Gastrocnemius medialis (tissue), 4 donors: ENCODE measurements around the gene SUSD1. TPM values are rescaled to one million over a fixed set of nuclear protein-coding genes. Genes with fewer than 3 reads are reported as not detected.
A peak's percentile ranks its signal among the peaks of the same experiment; 100 is the strongest.

Source experiments
- ATAC-seq, 2 donors: fragments of 150-250 bp; one replicate each; pipeline ENCODE4 v1.9.1; 2016
- DNase-seq, 2 donors: peaks; one replicate each; pipeline ENCODE4 v3.0.0-alpha.2; 2019
- H3K27ac ChIP-seq, 4 donors: fragments of 200-600 bp; sonication (generic); 1 replicate in 1 of 4; 2 replicates in 3 of 4; pipeline ENCODE4 v1.5.1; 2016 to 2018; ENCODE audit warnings: mild to moderate bottlenecking in 2 of 4, moderate library complexity in 1 of 4
- H3K27me3 ChIP-seq, 3 donors: fragments of 200-600 bp; sonication (generic) in 2 of 3; 1 replicate in 1 of 3; 2 replicates in 2 of 3; pipeline versions ENCODE4 v1.5.1 to v1.6.0; 2016 to 2019; ENCODE audit warnings: mild to moderate bottlenecking in 1 of 3, moderate library complexity in 1 of 3
- H3K36me3 ChIP-seq, 2 donors: fragments of 200-600 bp; sonication (generic) in 1 of 2; one replicate each; pipeline ENCODE4 v1.5.1; 2017 to 2018
- H3K4me1 ChIP-seq, 2 donors: fragments of 200-600 bp; sonication (generic) in 1 of 2; one replicate each; pipeline ENCODE4 v1.5.1; 2016 to 2017; ENCODE audit warnings: mild to moderate bottlenecking in 2 of 2
- H3K4me3 ChIP-seq, 4 donors: fragments of 200-600 bp; sonication (generic) in 3 of 4; 1 replicate in 1 of 4; 2 replicates in 3 of 4; pipeline ENCODE4 v1.5.1; 2016 to 2019; ENCODE audit warnings: mild to moderate bottlenecking in 2 of 4
- H3K9me3 ChIP-seq, 3 donors: fragments of 200-600 bp; sonication (generic) in 2 of 3; 1 replicate in 1 of 3; 2 replicates in 2 of 3; pipeline ENCODE4 v1.5.1; 2016 to 2019
- POLR2A ChIP-seq, 2 donors: fragments of 450-650 bp; IDR thresholded peaks; one replicate each; pipeline ENCODE4 v1.6.1; 2017; ENCODE audit warnings: antibody characterized with exemption in 2 of 2, mild to moderate bottlenecking in 2 of 2, moderate library complexity in 2 of 2
- in situ Hi-C, 4 donors: fragments of 200-750 bp; cut with MboI; loops; one replicate each; pipeline versions ENCODE4 v1.15.0 to v1.8.0; 2017; ENCODE audit warnings: low sequenced_read_pairs in 4 of 4
- intact Hi-C: fragments of 100-400 bp; cut with DNase I; formaldehyde crosslinking; loops from one replicate; pipeline ENCODE4 v1.15.1; 2023; ENCODE audit warnings: low total_unique reads
- total RNA-seq, 4 donors: library from RNA; depleted of rRNA; stranded (reverse); fragments of >200 nt; gene quantifications; one replicate each; pipeline versions ENCODE4 v1.1.0 to v1.2.3, GENCODE V29; 2016
- TF ChIP-seq, protein P1 (sequence below), 5 experiments: fragments of 450-650 bp in 3 of 5; fragments of 200-600 bp in 2 of 5; sonication (generic) in 2 of 5; IDR thresholded peaks in 4 of 5; conservative IDR thresholded peaks in 1 of 5; 1 replicate in 4 of 5; 2 replicates in 1 of 5; pipeline ENCODE4 v1.5.1; 2016 to 2019; ENCODE audit warnings: antibody characterized with exemption in 5 of 5, mild to moderate bottlenecking in 3 of 5, moderate library complexity in 3 of 5

The SUSD1 gene
- total RNA-seq, 4 donors from 2014 or later, result 0.82 to 8.0 (median 2.2) TPM

DNA sequence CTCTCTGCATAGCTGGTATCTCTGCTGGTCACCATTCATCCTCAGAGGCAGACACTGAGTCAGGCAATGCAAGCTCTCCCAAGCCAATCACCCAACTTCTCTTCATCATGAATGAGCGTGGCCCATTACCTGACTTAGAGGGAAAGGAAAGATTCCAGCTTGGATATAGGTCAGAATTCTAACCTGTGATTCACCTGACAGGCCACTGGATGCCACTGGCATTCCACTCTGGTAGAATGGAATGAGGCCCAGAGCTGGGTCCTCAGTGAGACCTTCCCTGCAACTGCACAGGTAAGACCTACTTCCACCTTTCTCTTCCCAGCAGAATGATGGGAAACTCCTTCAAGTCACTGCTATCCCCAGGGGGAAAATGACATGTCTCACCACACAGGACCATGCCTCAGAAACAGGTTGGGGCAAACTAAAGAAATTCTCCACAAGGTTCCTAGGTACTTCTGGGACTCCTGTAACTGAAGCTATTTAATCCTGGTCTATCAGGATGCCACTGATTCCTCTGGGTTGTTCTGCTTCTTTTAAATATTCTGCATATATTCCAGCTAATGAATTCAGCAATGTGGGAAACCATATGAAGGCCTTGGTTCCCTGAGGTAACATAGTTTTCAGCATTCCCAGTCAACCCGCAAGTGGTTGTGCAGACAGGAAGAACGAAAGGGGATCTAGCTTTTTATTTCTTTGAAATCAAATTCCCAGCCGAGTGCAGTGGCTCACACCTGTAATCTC is 62.0 kb downstream of the SUSD1 start:
- no peak for DNase-seq
- in situ Hi-C loops, result loop anchor here in 1 of 4 donors (25.0 kb wide), 2 partner anchors 99 to 101 kb away; no protein-coding TSS in a partner anchor
- no peaks in the 10 kb centered on the region for H3K36me3 ChIP-seq
- no peaks in the 10 kb centered on the region for H3K9me3 ChIP-seq
- no peaks in the 10 kb centered on the region for H3K27me3 ChIP-seq
- H3K4me3 ChIP-seq, result no peak overlapping the region
- no peak for TF ChIP-seq POLR2A (IDR thresholded peaks at IDR 0.05)
- TF ChIP-seq, protein P1, sequence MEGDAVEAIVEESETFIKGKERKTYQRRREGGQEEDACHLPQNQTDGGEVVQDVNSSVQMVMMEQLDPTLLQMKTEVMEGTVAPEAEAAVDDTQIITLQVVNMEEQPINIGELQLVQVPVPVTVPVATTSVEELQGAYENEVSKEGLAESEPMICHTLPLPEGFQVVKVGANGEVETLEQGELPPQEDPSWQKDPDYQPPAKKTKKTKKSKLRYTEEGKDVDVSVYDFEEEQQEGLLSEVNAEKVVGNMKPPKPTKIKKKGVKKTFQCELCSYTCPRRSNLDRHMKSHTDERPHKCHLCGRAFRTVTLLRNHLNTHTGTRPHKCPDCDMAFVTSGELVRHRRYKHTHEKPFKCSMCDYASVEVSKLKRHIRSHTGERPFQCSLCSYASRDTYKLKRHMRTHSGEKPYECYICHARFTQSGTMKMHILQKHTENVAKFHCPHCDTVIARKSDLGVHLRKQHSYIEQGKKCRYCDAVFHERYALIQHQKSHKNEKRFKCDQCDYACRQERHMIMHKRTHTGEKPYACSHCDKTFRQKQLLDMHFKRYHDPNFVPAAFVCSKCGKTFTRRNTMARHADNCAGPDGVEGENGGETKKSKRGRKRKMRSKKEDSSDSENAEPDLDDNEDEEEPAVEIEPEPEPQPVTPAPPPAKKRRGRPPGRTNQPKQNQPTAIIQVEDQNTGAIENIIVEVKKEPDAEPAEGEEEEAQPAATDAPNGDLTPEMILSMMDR (IDR thresholded peaks at IDR 0.05 in 4 of 5, conservative IDR thresholded peaks at IDR 0.05 in 1 of 5), result peak in 2 of 5 experiments; percentile 12 to 28
- intact Hi-C loops, result no loop called here
- H3K4me1 ChIP-seq, result no peaks in the 10 kb centered on the region
- H3K27ac ChIP-seq, result no peak overlapping the region
- no peak for ATAC-seq

- ATAC-seq (no peak), DNase-seq (no peak)
- no peak overlapping the region for H3K4me3 ChIP-seq
- H3K27me3 ChIP-seq, result no peaks in the 10 kb centered on the region
- H3K27ac ChIP-seq, result no peak overlapping the region
- no peaks in the 10 kb centered on the region for H3K4me1 ChIP-seq
- H3K36me3 ChIP-seq, result no peaks in the 10 kb centered on the region
- H3K9me3 ChIP-seq, result no peaks in the 10 kb centered on the region
- TF ChIP-seq, protein P1 (IDR thresholded peaks at IDR 0.05 in 4 of 5, conservative IDR thresholded peaks at IDR 0.05 in 1 of 5), result no peak
- no peak for TF ChIP-seq POLR2A (IDR thresholded peaks at IDR 0.05)
- in situ Hi-C loops, result loop anchor here in 1 of 4 donors (25.0 kb wide), 2 partner anchors 100 kb away; no protein-coding TSS in a partner anchor
- intact Hi-C loops, result no loop called here
These were observed 62.6 kb downstream of the SUSD1 start for GRCh38 chr9:112112519-112112918.

GRCh38 chr9:112111461-112111860 is 63.6 kb downstream of the SUSD1 start:
- Histone ChIP-seq H3K4me1 (no peaks in the 10 kb centered on the region), H3K27me3 (no peaks in the 10 kb centered on the region), H3K27ac (no peak overlapping the region), H3K9me3 (no peaks in the 10 kb centered on the region), H3K36me3 (no peaks in the 10 kb centered on the region), H3K4me3 (no peak overlapping the region)
- intact Hi-C loops (no loop called here), in situ Hi-C loops (loop anchor here in 1 of 4 donors (25.0 kb wide), 2 partner anchors 99 to 101 kb away; no protein-coding TSS in a partner anchor)
- TF ChIP-seq, protein P1 (IDR thresholded peaks at IDR 0.05 in 4 of 5, conservative IDR thresholded peaks at IDR 0.05 in 1 of 5), result no peak
- TF ChIP-seq POLR2A (IDR thresholded peaks at IDR 0.05), result no peak
- no peak for ATAC-seq
- no peak for DNase-seq

DNA sequence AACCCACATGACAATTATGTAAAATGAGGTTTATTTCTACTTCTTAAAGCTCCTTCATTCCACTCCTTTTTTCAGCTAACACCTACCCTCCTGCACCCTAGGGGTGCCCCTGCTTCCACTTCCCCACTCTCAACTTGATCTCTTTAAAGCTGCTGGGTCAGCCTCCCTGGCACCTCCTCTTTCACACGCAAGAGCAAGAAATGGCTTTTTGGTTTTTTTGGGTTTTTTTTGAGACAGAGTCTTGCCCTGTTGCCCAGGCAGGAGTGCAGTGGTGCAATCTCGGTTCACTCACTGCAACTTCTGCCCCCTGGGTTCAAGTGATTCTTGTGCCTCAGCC is 64.4 kb downstream of the SUSD1 start:
- intact Hi-C loops, result no loop called here
- H3K4me1 ChIP-seq, result no peaks in the 10 kb centered on the region

More for the DNA sequence above, 64.4 kb downstream of the SUSD1 start:
- TF ChIP-seq, protein P1 (IDR thresholded peaks at IDR 0.05 in 4 of 5, conservative IDR thresholded peaks at IDR 0.05 in 1 of 5), result no peak
- no peak for TF ChIP-seq POLR2A (IDR thresholded peaks at IDR 0.05)
- in situ Hi-C loops, result loop anchor here in 1 of 4 donors (25.0 kb wide), 2 partner anchors 98 to 102 kb away; no protein-coding TSS in a partner anchor
- DNase-seq, result no peak
- no peak for ATAC-seq
- H3K9me3 ChIP-seq, result no peaks in the 10 kb centered on the region
- no peak overlapping the region for H3K4me3 ChIP-seq
- H3K36me3 ChIP-seq, result no peaks in the 10 kb centered on the region
- H3K27ac ChIP-seq, result no peak overlapping the region
- H3K27me3 ChIP-seq, result no peaks in the 10 kb centered on the region
